ENCODE data around the gene TCFL5.

Gene TCFL5

DNA sequence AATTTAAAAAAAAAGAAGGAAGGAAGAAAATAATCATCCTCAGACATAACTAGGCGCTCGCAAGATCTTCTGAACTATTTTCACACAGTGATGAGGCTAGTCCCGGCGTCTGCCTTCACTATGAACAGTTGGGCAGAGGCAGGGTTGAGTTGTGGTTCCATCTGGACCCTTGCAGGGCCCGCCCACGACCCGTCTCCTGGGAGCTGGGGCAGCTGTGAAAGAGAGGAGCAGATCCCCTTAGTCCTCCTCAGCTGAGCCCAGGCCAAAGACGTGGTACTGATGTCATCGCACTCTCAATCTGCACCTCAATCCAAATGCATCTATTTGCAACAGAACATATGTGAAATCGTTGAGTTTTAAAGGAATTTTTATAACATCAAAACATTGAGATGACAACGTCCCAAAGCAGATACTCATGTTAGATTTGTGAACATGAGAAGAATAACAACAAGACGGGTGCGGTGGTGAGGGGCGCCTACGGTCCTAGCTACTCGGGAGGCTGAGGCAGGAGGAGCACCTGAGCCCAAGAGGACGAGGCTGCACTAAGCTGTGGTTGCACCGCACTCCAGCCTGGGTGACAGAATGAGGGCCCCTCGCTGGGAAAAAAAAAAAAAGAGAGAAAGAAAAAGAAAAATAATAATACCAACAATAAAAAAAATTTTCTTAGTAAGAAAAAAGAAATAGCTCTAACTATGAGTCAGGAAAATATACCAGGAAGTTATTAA lies 15.3 kb downstream of the TCFL5 start:
- Histone ChIP-seq H3K36me3 (ENCODE audit: insufficient read depth) (no peaks in the 10 kb centered on the region; the same call in 1 of the 2 replicates), H3K4me1 (ENCODE audit: low read depth, poor library complexity, severe bottlenecking) (no peaks in the 10 kb centered on the region), H3K9ac (no peak overlapping the region), H3K4me2 (no peak overlapping the region), H2AFZ (ENCODE audit: low read depth) (no peak overlapping the region), H3K4me3 (IDR thresholded peaks at IDR 0.05; ENCODE audit: insufficient read depth, low read depth, low read length) (no peak overlapping the region), H3K27me3 (ENCODE audit: insufficient read depth, low read depth) (no peaks in the 10 kb centered on the region), H3K79me2 (ENCODE audit: insufficient read depth, low read depth) (no peaks in the 10 kb centered on the region), H3K27ac (no peak overlapping the region), H4K20me1 (ENCODE audit: insufficient read depth) (no peaks in the 10 kb centered on the region)
- TF ChIP-seq, protein P1, sequence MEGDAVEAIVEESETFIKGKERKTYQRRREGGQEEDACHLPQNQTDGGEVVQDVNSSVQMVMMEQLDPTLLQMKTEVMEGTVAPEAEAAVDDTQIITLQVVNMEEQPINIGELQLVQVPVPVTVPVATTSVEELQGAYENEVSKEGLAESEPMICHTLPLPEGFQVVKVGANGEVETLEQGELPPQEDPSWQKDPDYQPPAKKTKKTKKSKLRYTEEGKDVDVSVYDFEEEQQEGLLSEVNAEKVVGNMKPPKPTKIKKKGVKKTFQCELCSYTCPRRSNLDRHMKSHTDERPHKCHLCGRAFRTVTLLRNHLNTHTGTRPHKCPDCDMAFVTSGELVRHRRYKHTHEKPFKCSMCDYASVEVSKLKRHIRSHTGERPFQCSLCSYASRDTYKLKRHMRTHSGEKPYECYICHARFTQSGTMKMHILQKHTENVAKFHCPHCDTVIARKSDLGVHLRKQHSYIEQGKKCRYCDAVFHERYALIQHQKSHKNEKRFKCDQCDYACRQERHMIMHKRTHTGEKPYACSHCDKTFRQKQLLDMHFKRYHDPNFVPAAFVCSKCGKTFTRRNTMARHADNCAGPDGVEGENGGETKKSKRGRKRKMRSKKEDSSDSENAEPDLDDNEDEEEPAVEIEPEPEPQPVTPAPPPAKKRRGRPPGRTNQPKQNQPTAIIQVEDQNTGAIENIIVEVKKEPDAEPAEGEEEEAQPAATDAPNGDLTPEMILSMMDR (conservative IDR thresholded peaks at IDR 0.05; ENCODE audit: low read depth, low read length), result no peak

DNA sequence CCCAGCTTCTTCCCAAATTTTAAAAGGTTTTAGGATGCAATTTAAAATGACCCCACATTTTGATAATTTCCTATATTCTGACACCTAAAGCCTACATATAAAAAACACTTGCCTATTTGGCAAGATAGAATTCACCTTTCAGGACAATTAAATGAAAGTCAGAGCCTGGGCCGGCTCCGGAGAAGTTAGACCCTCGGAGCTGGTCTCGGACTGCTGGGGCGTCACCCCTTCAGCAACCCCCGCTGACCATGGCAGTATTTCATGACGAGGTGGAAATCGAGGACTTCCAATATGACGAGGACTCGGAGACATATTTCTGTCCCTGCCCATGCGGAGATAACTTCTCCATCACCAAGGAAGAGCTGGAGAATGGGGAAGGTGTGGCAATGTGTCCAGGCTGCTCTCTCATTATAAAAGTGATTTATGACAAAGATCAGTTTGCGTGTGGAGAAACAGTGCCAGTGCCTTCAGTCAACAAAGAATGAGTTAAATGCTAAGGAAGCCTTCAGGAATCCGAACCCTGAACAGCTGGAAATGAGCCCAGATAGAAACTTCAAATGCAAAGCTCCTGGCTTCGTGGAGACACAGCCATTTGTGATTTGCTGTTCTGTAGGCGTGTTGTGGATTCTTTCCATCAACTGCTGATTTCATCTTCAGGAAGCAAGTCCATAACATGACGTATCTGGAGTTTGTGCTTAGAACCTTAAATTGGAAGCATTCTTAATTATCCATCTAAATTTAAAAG lies 16.0 kb downstream of the TCFL5 start:
- TF ChIP-seq, protein P1 (conservative IDR thresholded peaks at IDR 0.05; ENCODE audit: low read depth, low read length), result no peak

DNA sequence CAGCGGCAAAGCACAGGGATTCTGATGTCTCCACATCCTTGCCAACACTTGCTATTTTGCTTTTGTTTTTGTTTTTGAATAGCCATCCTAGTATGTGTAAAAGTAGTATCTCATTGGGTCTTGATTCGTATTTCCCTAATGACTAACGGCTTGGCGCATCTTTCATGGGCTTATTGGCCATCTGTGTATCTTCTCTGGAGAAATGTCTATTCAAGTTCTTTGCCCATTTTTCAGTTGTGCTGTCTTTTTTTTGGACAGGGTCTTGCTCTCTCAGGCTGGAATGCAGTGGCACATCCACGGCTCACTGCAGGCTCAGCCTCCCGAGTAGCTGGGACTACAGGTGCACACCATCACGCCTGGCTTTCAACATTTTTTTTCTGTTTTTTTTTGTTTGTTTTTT lies 17.4 kb downstream of the TCFL5 start:
- H3K4me1 ChIP-seq (ENCODE audit: low read depth, poor library complexity, severe bottlenecking), result peaks cover 2% of the 10 kb centered on the region
- TF ChIP-seq, protein P1 (conservative IDR thresholded peaks at IDR 0.05; ENCODE audit: low read depth, low read length), result no peak
- no peak overlapping the region for H3K27ac ChIP-seq
- no peak overlapping the region for H3K9ac ChIP-seq
- H3K79me2 ChIP-seq (ENCODE audit: insufficient read depth, low read depth), result no peaks in the 10 kb centered on the region
- H2AFZ ChIP-seq (ENCODE audit: low read depth), result no peak overlapping the region
- H3K4me2 ChIP-seq, result no peak overlapping the region
- H3K36me3 ChIP-seq (ENCODE audit: insufficient read depth), result no peaks in the 10 kb centered on the region; the same call in 1 of the 2 replicates
- H3K4me3 ChIP-seq (IDR thresholded peaks at IDR 0.05; ENCODE audit: insufficient read depth, low read depth, low read length), result no peak overlapping the region
- H4K20me1 ChIP-seq (ENCODE audit: insufficient read depth), result no peaks in the 10 kb centered on the region
- no peaks in the 10 kb centered on the region for H3K27me3 ChIP-seq (ENCODE audit: insufficient read depth, low read depth)

More for the DNA sequence above, 16.0 kb downstream of the TCFL5 start:
- Histone ChIP-seq H3K27me3 (ENCODE audit: insufficient read depth, low read depth) (no peaks in the 10 kb centered on the region), H3K9ac (no peak overlapping the region), H3K4me1 (ENCODE audit: low read depth, poor library complexity, severe bottlenecking) (no peaks in the 10 kb centered on the region), H3K36me3 (ENCODE audit: insufficient read depth) (no peaks in the 10 kb centered on the region; the same call in 1 of the 2 replicates), H2AFZ (ENCODE audit: low read depth) (no peak overlapping the region), H3K4me3 (IDR thresholded peaks at IDR 0.05; ENCODE audit: insufficient read depth, low read depth, low read length) (no peak overlapping the region), H4K20me1 (ENCODE audit: insufficient read depth) (no peaks in the 10 kb centered on the region), H3K79me2 (ENCODE audit: insufficient read depth, low read depth) (no peaks in the 10 kb centered on the region), H3K4me2 (no peak overlapping the region), H3K27ac (no peak overlapping the region)

DNA sequence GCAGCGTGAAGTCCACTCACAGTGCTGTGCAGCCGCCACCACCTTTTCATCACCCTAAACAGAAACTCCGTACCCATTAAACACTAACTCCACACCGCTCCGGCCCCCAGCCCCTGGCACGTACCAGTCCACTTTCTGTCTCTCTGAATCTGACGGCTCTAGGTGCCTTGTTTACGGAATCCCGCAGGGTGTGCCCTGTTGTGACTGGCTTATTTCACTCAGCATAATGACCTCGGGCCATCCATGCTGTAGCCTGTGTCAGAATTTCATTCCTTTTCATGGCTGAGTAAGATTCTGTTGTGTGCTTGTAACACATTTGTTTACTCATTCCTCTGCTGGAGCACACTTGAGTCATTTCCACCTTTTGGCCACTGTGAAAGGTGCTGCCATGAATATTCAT lies 18.0 kb downstream of the TCFL5 start:
- no peaks in the 10 kb centered on the region for H3K79me2 ChIP-seq (ENCODE audit: insufficient read depth, low read depth)
- H3K4me3 ChIP-seq (IDR thresholded peaks at IDR 0.05; ENCODE audit: insufficient read depth, low read depth, low read length), result no peak overlapping the region
- no peak overlapping the region for H2AFZ ChIP-seq (ENCODE audit: low read depth)
- H3K4me1 ChIP-seq (ENCODE audit: low read depth, poor library complexity, severe bottlenecking), result peaks cover 7% of the 10 kb centered on the region
- TF ChIP-seq, protein P1 (conservative IDR thresholded peaks at IDR 0.05; ENCODE audit: low read depth, low read length), result no peak
- no peak overlapping the region for H3K9ac ChIP-seq
- H3K27me3 ChIP-seq (ENCODE audit: insufficient read depth, low read depth), result no peaks in the 10 kb centered on the region
- no peak overlapping the region for H3K27ac ChIP-seq
- no peaks in the 10 kb centered on the region for H4K20me1 ChIP-seq (ENCODE audit: insufficient read depth)
- no peak overlapping the region for H3K4me2 ChIP-seq
- no peaks in the 10 kb centered on the region; the same call in 1 of the 2 replicates for H3K36me3 ChIP-seq (ENCODE audit: insufficient read depth)
